Activated CD8-positive, alpha-beta memory T cell treated with anti-CD3 and anti-CD28 coated beads for 24 hours (primary cell): ENCODE data around the gene SLX9.
A peak's percentile ranks its signal among the peaks of the same experiment; 100 is the strongest.

Experiments used
- DNase-seq: peaks from one replicate; pipeline ENCODE4 v3.0.0-alpha.2; 2020

The SLX9 gene, protein sequence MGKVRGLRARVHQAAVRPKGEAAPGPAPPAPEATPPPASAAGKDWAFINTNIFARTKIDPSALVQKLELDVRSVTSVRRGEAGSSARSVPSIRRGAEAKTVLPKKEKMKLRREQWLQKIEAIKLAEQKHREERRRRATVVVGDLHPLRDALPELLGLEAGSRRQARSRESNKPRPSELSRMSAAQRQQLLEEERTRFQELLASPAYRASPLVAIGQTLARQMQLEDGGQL

DNA sequence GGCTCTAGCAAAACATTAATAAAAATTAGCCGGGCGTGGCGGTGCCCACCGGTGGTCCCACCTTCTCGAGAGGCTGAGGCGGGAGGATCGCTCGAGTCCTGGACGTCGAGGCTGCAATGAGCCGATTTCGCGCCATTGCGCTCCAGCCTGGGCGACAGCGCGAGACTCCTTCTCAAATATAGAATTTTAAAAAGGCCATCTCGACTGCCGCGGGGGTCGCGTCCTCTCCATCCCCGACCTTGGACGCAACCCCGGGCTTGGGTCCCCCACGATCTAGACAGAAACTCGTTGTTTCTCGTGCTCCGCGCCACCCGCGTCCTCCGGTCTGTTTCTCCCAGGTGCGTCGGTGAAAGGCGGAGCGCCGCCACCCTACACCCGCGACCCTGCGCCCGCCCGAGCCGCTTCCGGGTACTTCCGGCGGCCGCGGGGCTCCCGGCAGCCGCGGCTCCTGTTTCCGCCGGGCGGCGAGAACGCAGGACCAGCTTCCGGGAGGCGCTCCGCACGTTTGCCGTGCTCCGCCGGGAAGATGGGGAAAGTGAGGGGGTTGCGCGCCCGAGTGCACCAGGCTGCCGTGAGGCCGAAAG, at the start of gene SLX9:
SLX9 (plus strand) TSS at position 498 of the 584 bp plus-strand sequence; CDS start at position 527, 29 bp downstream.
- peak; percentile 92 for DNase-seq

DNA sequence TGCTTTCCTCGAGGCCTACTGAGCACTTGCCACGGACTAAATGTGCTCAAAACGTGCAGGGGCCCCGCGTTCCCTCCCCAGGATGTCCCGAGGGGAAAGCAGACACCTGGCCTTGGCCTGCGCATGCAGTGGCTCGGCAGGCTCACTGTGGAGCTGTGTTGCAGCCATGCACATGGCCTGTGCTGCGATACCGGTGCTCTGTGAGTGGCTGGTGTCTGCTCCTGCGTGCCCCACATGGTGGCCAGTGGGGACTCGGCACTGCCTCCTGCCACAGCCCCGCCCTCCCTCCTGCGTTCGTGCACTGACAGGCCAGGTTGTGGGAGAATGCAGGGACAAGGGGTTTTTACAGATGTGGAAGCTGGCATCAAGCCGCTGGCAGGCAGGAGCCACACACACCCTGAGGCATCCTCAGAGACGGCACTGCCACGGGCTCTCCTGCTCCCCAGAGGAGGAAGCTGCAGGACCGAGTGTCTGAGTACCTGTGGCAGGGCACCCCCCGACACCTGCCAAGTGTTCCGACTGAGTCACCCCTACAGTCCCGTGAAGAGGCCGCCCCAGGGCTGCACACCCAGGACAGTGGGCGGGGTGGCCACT, 49.4 kb upstream of the SLX9 start:
- no peak for DNase-seq

DNA sequence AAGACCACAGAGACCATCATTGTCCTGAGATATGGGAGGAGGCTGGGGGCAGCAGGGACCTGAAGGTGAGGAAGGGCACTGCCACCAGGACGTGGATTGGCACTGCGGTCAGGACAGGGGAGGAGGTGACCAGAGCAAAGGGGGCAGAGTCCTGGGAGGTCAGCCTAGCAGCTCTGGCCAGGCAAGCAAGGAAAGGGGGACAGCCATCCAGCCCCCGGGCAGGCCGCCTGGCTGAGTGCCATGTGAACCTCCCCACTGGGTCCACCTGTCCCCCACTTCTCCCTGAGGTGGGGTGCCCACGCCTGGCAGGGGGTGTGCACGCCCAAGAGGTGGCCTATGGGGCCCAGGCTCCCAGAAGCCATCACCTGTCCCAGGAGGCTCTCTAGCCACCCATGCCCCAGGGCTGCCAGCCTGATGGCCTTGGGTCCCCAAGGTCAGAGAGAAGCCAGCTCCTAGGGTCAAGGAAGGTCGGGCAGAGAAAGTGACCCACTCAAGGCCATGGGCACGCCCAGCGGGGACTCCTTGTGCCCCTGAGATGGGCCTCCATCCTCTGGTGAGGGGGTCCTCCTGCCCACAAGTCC, 48.8 kb upstream of the SLX9 start:
- DNase-seq, result no peak

DNA sequence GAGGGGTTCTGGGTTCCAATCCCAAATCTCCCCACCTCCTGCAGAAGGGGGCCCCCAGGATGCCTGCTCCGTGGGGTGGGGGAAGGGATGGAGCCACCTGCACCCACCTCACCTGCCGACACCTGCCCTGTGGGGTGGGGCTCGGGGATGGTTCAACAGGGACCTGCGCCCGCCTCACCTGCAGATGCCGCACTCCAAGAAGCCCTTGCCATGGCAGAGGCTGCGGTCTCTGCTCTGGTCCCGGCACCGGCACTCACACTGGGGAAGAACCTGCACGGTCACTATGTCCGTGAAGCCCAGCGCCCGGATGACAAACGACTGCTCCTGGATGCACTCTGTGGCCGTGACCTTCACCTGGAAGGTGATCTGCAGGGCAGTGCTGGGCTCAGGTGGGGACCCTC, 48.2 kb upstream of the SLX9 start:
- no peak for DNase-seq

DNA sequence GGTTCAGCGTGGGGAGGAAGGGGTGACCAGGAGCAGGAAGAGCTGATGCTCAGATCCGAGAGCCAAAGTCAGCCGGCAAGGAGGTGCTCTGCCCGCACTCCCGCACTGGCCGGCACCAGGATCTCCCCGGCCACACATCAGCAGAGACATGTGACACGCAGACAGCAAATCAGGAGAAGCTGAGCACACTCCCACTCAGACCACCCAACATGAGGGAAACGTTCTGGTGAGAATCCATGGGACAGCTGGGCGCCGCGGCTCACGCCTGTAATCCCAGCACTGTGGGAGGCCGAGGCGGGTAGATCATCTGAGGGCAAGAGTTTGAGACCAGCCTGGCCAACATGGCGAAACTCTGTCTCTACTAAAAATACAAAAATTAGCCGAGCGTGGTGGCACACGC, 47.7 kb upstream of the SLX9 start:
- DNase-seq, result no peak

DNA sequence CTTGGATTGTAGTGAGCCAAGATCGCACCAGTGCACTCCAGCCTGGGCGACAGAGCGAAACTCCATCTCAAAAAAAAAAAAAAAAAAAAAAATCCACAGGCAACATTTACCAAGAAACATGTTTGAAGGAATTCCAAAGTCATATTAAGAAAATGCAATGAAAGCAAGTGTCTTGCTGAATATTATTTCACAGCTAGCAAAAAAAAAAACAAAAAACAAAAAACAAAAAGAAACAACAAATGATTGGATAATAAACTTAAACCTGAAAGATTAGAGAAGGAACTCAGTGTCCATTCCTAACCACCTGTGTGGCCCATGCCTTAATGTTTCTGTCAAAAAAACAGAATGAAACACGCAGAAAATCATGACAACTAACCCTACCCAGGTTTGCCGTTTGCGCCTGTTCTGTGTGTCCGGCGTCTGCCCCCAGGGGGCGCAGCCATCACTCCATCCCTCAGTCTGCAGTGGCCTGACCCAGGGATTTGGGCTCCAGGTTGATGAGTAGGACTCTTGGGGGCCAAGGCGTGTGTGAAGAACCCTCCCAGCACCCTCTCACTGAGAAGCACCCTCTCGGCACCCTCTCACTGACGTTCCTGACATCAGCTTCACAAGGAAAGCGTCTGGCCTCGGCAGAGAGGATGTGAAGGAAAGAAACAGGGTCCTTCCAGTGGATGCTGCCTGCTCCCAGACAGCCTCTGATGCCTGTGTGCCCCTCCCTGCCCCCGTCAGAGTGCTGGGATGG, 47.1 kb upstream of the SLX9 start:
- DNase-seq, result peak; percentile 91

DNA sequence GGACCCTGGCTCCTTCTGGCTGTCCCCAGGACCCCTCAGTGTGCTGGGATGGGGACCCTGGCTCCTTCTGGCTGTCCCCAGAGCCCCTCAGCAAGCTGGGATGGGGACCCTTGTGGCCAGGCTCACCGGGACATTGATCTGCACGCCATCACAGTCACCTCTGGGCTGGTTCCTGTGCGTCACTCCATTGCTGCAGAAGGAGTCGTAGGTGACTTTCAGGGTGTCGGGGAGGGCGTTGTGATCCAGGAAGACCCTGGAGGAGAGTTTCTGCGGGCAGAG, 46.6 kb upstream of the SLX9 start:
- no peak for DNase-seq

DNA sequence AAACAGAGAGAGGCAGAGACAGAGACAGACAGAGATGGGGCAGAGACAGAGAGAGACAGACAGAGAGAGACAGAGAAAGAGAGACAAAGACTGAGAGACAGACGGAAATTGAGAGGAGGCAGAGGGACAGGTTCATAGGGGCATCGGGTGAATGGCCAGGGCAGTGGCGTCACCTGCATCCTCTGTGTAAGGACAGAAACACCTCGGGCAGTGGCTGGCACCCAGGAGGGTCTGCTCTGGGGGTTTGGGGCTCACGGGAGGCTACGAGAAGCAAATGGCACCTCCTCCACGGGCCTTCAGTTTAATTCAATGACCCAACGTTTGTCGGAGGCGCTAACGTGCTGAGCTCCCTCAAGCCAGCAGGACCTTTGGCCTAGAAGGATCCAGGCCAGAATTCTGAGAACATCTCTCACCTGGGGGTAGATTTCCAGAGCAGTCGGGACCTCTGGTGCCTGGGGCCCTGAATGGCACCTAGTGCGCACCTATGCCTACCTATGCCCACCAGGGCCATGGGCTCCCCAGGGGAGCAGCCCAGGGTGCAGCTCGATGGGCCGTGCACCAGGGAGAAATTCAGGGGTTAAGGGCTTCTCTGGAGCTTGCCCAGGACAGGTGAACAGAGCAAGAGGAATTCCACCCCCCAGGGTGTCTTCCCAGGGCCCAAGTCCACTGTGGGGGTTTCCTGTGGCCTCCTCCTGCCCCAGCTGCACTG, 45.7 kb upstream of the SLX9 start:
- DNase-seq, result no peak

DNA sequence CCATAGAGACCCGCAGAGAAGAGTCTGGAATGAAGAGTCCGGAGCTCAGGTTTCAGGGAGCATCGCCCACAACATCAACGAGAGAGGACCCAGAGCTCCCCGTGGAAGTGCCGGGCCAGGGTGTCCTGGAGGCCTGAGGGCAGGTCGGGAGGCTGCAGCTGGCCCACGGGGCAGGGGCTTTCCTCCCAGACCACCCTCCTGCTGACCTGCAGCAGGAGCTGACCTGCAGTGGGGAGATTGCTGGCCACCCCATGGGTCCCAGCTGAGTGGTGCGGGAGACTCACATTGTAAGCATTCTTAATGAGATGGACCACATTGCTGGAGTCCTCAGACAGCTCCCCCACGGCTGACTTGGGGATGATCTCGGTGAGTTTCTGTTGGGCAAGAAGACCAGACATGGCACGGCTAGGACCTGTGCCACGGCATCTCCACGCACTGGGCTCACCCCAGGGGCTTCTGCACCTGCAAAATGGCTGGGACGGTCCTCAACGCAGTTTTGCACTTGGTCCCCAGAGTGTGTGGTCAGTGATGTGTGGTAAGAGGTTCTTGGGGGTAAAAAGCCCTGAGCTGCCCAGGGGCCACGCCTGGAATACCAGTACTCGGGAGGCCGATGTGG, 45.0 kb upstream of the SLX9 start:
- no peak for DNase-seq

DNA sequence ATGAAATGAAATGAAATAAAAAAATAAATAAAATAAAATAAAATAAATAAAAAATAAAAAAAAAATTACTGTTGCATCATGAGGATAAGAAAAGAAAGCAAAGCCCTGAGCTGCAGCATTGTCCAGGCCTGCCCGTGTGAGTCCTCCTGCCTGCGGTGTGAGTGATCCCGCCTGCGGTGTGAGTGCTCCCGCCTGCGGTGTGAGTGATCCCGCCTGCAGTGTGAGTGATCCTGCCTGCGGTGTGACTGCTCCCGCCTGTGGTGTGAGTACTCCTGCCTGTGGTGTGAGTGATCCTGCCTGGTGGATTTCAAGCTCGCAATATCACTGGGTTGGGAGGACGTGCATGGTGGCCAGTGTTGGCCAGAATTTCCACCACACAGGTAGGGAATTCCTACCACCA, 44.0 kb upstream of the SLX9 start:
- DNase-seq, result no peak

DNA sequence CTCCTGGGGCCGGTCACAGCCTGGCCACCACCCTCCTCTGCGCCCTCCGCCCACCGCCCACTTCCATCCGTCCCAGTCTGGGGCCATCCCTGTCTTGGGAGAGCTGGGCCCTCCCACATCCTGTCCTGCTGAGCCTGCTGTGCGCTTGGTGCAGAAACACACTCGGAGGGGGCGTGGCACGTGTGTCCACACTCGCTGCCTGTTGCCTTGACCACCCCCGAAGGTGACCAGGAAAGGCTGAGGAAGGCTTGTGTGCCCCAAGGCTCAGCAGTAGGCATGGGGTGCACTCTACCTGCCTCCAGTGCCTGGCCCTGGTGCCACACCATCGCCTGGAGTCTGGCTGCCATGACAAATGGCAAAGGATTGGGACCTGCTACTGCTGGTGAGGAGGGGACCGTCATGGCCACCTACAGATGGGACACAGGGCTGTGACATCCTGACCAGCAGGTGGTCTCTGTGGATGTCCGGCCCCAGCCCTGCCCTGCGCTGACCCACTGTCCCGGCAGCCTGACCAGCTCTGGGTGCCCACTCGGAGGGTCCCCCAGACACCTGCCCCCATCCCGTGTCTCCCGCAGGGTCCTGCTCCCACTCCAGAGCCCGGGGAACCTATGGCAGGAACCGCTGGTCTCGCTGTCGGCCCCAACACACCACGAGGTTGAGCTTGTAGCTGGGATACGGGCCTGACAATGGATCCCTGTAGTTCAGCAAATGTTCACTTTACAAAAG, 43.1 kb upstream of the SLX9 start:
- DNase-seq, result no peak

DNA sequence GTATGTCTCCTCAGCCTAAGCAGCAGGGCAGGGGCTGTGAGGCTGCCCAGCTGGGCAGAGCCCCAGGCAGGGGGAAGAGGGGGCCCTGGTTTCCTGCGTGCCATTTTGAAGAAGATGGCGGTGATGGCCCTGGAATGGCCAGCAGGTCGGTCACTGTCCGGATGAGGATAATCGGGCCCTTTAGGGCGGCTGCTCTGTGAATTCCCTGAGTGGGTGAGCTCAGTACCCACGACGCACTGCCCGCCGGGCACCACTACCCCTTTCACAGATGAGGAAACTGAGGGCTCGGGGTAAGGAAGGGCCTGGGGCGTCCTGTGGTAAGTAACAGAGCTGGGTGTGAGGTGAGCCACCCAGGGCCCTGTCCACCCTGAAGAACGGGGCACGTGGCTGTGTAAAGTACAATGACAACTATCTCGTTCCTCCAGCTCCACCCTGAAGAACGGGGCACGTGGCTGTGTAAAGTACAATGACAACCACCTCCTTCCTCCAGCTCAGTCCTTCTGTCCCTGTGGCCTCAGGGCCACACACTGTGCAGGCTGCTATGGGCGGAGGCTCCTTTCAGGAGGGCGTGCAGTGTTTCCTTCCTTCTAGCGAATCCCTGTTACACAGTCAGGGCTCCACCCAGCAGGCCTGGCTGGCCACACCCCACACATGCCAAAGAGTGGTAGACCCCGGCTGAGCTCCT, 42.4 kb upstream of the SLX9 start:
- DNase-seq, result no peak

DNA sequence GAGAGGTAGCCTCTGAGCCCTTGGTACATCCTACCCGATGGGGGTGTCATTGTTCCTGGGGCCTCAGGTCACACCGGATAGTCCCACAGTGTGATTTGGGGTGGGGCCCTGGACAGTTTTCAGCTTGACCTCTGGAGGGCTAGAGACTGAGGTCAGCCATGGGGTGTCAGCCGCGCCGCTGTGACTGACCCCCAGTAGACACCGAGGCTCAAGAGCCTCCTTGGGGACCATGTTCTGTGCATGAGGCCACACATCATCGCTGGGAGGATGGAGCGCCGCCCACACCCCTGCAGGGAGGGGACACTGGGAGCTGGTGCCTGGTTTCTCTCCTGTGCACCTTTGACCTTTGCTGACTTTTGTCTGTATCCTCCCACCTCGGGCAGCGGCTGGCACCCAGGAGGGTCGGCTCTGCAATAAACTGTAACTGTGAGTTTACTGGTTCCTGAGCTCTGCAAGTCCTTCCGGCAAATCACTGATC, 41.8 kb upstream of the SLX9 start:
- DNase-seq, result no peak

DNA sequence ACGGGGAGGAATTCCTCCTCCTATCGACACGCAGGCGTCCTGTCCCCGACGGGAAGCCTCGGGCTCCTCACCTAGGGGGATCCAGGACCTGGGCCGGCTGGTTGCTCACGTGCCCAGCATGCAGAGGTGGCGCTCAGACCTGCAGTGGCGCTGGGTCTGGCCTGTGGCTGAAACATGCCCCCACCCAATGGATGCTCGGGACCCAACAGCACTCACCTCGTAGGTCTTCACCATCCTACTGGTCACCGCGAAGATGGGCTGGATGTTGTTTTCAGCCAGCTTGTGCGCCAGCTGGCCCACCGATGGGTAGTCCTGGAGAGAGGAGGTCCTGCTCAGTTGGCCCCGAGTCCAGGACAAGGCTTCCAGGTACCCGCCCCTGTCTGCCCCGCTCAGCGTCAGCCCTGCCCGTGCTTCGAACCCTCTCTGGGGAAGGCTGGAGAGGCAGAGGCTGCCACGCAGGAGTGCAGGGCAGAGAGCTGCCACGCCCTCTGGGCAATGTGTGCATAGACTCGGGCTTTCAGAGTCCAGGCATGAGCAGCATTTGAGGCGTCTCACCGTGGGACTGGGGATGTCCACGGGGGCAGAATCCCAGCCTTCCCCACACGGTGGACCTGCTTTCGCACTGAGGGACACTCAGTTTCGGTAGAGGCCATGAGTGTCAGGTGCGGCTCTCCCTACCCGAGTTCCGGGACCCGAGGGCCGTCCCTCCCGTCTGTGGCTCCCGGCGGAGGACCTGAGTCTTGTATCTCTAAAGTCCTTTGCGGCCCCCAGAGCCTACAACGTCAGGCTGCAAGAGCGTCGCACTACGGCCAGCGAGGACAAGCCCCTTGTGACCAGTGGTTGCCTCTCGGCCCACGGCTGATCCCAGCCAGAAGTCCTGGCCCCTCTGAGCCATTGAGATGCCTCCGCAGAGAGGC, 40.7 kb upstream of the SLX9 start:
- DNase-seq, result no peak

DNA sequence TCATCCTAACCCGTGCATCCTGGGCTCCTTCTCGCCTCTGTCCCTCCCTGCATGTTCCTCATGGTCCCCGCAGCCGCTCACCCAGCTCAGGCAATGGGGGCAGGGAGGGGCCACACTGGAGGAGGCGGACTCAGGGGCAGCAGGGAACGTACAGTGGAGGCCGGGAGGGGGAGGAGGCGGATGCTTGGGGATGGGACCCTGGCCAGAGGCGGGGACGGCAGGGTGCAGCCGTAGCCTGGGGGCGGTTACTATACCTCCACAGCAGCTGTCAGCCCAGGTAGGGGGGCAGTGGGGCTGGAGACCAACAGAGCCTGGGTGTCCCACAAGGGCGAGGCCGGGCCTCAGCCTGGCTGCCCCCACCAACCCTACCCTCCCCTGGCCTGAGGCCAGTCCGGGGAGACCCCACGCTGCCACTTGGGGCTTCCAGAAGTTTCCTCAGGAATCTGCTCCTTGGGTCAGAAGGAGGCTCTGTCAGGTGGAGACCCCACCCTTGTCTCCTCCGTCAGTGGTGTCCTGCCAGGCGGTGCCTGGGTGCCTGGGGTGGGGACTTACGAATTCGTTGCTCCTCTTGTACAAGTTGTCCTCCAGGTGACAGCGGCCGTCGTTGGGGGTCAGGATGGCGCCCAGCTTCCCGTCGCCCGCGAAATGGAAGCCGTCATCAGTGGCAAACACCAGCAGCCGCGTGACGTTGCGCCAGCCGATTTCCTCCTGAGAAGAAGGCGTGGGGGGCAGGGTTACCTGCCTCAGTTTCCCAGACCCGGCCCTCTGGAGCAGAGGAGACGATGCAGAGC, 39.9 kb upstream of the SLX9 start:
- no peak for DNase-seq

DNA sequence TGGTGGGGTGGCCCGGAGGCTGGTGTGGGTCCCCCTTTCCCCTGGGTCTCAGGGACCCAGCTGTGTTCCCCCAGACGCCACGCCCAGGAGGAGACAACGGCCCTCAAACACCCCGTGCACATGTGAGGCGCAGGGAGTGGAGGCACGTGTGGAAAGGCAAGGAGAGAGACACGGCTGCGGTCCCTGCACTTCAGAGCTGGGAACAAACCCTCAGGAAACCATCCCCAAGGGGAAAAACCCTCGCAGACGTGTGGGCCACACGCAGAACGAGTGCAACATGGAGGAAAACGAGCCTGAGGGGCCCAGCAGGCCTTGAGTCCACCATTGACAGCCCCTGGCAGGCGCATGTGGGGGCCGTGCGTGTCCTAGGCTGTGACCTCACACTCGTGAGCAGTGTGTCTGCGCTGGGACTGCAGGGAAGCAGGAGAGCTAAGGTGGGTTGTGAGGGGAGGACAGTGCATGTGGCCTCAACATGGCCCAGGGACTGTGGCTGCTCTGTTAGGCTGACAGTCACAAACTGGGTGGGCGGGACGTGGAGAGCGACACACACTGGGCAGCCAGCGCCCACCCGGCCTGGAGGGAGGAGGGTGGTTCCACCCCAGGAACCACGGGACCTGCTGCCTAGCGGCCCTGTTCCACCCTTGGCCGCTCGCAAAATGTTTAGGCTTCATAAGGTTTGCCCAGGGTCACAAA, 39.1 kb upstream of the SLX9 start:
- DNase-seq, result no peak

DNA sequence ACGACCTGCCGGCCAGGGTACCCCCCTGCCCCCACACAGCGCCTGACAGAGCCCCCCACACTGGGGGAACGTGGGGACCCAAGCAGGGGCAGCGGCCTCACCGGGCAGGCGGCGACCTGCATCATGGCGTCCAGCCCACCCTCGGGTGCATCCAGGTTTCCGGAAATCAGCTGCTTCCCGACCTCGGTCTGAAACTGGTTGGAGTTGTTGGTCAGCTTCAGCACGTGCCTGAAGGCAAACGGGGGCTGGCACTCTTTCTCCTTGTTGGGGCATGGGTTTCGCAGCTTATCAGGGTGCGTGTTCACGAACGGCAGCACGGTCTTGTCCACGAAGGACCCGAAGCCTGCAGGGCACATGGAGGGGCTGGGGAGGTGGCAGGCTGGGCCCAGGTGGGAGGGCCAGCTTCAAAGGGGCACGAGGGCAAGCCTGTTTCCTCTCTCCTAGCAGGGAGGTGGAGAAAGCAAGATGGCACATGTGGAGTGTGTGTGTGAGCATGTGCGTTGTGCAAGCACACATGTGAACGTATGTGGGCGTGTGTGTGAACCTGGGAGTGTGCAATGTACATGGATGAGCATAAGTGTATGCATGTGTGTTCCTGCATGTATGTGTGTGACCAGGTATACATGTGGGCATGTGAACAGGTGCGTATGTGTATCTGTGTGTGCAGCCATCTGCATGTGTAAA, 38.3 kb upstream of the SLX9 start:
- no peak for DNase-seq
